A549 (cell line): ENCODE results near the gene SEMA5B. TPM values are rescaled to one million over a fixed set of nuclear protein-coding genes. Genes with fewer than 3 reads are reported as not detected.

ENCODE experiments used
- ATAC-seq, 2 experiments: fragments of 200-7000 bp in 1 of 2; fragments of >200 bp in 1 of 2; cut with Nextera tagmentation in 1 of 2; cut with Tn5 transposase in 1 of 2; 3 replicates each; pipeline versions ENCODE4 v1.8.0 to v1.9.1; 2018 to 2020; ENCODE audit warnings: mild to moderate bottlenecking in 1 of 2, moderate library complexity in 1 of 2
- CTCF ChIA-PET: fragments of 300-600 bp; sonication (Branson Sonifier 250); formaldehyde crosslinking; extraction: SDS; loops from one replicate; lab custom pipeline; 2021; ENCODE audit warnings: antibody characterized with exemption, inconsistent platforms; lab: Yijun Ruan, JAX
- POLR2A ChIA-PET: fragments of 350-600 bp; formaldehyde crosslinking; extraction: SDS; loops from one replicate; lab custom pipeline; 2021; ENCODE audit warnings: antibody characterized with exemption, inconsistent platforms; lab: Yijun Ruan, JAX
- DNase-seq, 2 experiments: peaks; one replicate each; pipeline versions ENCODE4 v3.0.0 to v3.0.0-alpha.2; 2011 to 2016; ENCODE audit warnings: low read depth in 1 of 2, low spot score in 1 of 2
- FAIRE-seq: peaks from 2 replicates; lab custom pipeline; 2011; peaks lifted over from hg19 to GRCh38; lab: Jason Lieb, UNC
- H3K27ac ChIP-seq, 2 experiments: fragments of >200 bp; sonication (Bioruptor Twin); formaldehyde crosslinking; 3 replicates each; pipeline ENCODE4 v1.5.1; 2016 to 2017
- H3K4me1 ChIP-seq: fragments of >200 bp; sonication (Bioruptor Twin); formaldehyde crosslinking; 3 replicates; pipeline ENCODE4 v1.6.1; 2016
- H3K4me2 ChIP-seq: fragments of >200 bp; sonication (Bioruptor Twin); formaldehyde crosslinking; 3 replicates; pipeline ENCODE4 v1.6.1; 2016
- H3K4me3 ChIP-seq: fragments of >200 bp; sonication (Bioruptor Twin); formaldehyde crosslinking; 3 replicates; pipeline ENCODE4 v1.5.1; 2016
- H3K9me3 ChIP-seq: fragments of >200 bp; sonication (Bioruptor Twin); formaldehyde crosslinking; 3 replicates; pipeline ENCODE4 v1.6.1; 2016
- CBX2 ChIP-seq: fragments of 200-600 bp; sonication (generic); IDR thresholded peaks from 2 replicates; pipeline ENCODE4 v1.6.1; 2016; ENCODE audit warnings: low read depth, mild to moderate bottlenecking, borderline replicate concordance
- CHD4 ChIP-seq: fragments of 200-600 bp; sonication (generic); IDR thresholded peaks from 2 replicates; pipeline ENCODE4 v1.6.1; 2016; ENCODE audit warnings: antibody characterized with exemption, mild to moderate bottlenecking, borderline replicate concordance
- EP300 ChIP-seq, 2 experiments: fragments of >200 bp; sonication (Bioruptor Twin); formaldehyde crosslinking; IDR thresholded peaks; 2 replicates in 1 of 2; 3 replicates in 1 of 2; pipeline ENCODE4 v1.6.1; 2016 to 2017
- FOSB ChIP-seq: fragments of 250-450 bp; sonication (Bioruptor Pico); IDR thresholded peaks from 2 replicates; pipeline ENCODE4 v1.5.0; 2020; ENCODE audit warnings: mild to moderate bottlenecking, moderate library complexity
- FOSL2 ChIP-seq, 2 experiments: fragments of 450-650 bp in 1 of 2; fragments of >200 bp in 1 of 2; sonication (Bioruptor Twin) in 1 of 2; formaldehyde crosslinking; IDR thresholded peaks; 2 replicates each; pipeline versions ENCODE4 v1.5.0 to v1.6.1; 2016 to 2020; ENCODE audit warnings: mild to moderate bottlenecking in 1 of 2, moderate library complexity in 1 of 2
- HEYL ChIP-seq: fragments of 250-450 bp; sonication (Bioruptor Pico); IDR thresholded peaks from 2 replicates; pipeline ENCODE4 v1.8.0; 2021; ENCODE audit warnings: mild to moderate bottlenecking, moderate library complexity
- HOXA7 ChIP-seq: fragments of 250-450 bp; sonication (Bioruptor Pico); IDR thresholded peaks from 2 replicates; pipeline ENCODE4 v1.5.0; 2020; ENCODE audit warnings: mild to moderate bottlenecking, moderate library complexity
- HOXB13 ChIP-seq: fragments of 250-450 bp; sonication (Bioruptor Pico); IDR thresholded peaks from 2 replicates; pipeline ENCODE4 v1.5.0; 2020; ENCODE audit warnings: low read depth, mild to moderate bottlenecking, moderate library complexity
- JUN ChIP-seq, 2 experiments: fragments of >200 bp; sonication (Bioruptor Twin); formaldehyde crosslinking; IDR thresholded peaks; 2 replicates in 1 of 2; 3 replicates in 1 of 2; pipeline ENCODE4 v1.6.1; 2016 to 2017
- JUNB ChIP-seq: fragments of >200 bp; sonication (Bioruptor Twin); formaldehyde crosslinking; IDR thresholded peaks from 2 replicates; pipeline ENCODE4 v1.6.1; 2016
- KDM5A ChIP-seq: fragments of 200-600 bp; sonication (generic); IDR thresholded peaks from 2 replicates; pipeline ENCODE4 v1.6.1; 2016; ENCODE audit warnings: antibody characterized with exemption, mild to moderate bottlenecking
- NPAS2 ChIP-seq: fragments of 250-450 bp; sonication (Bioruptor Pico); IDR thresholded peaks from 2 replicates; pipeline ENCODE4 v1.8.0; 2022; ENCODE audit warnings: mild to moderate bottlenecking, moderate library complexity, borderline replicate concordance
- NR3C1 ChIP-seq: fragments of >200 bp; sonication (Bioruptor Twin); formaldehyde crosslinking; IDR thresholded peaks from 3 replicates; pipeline ENCODE4 v1.6.1; 2017
- POLR2A ChIP-seq: IDR thresholded peaks from 2 replicates; pipeline ENCODE4 v1.6.1; 2012; ENCODE audit warnings: mild to moderate bottlenecking, low read length
- POLR2AphosphoS2 ChIP-seq: conservative IDR thresholded peaks from 2 replicates; pipeline ENCODE4 v1.6.1; 2012; ENCODE audit warnings: low read length, improper control_type of control experiment, inconsistent platforms
- RAD21 ChIP-seq, 2 experiments: fragments of >200 bp in 1 of 2; sonication (Bioruptor Twin) in 1 of 2; formaldehyde crosslinking in 1 of 2; IDR thresholded peaks in 1 of 2; conservative IDR thresholded peaks in 1 of 2; 2 replicates in 1 of 2; 3 replicates in 1 of 2; pipeline ENCODE4 v1.6.1; 2012 to 2018; ENCODE audit warnings: inconsistent platforms in 1 of 2
- TFCP2L1 ChIP-seq: fragments of 250-450 bp; sonication (Bioruptor Pico); IDR thresholded peaks from 2 replicates; pipeline ENCODE4 v1.5.0; 2021; ENCODE audit warnings: mild to moderate bottlenecking
- TP53 ChIP-seq: fragments of 250-450 bp; sonication (Bioruptor Pico); IDR thresholded peaks from 2 replicates; pipeline ENCODE4 v1.5.0; 2021; ENCODE audit warnings: mild to moderate bottlenecking, moderate library complexity
- ZC3H11A ChIP-seq: fragments of 450-650 bp; IDR thresholded peaks from 2 replicates; pipeline ENCODE4 v1.6.1; 2014; ENCODE audit warnings: antibody characterized with exemption, mild to moderate bottlenecking
- WGBS: methylation state at CpG from one replicate; pipeline ENCODE4 v1.1.6; 2017; ENCODE audit errors: missing lambda C conversion rate; 5-methylcytosine and 5-hydroxymethylcytosine counted together
- polyA plus RNA-seq, 4 experiments: library from polyadenylated mRNA; depleted of rRNA in 3 of 4; stranded (reverse); fragments of >200 nt; fragmentation: RNase III in 1 of 4; extraction: RNeasy Plus Mini Kit Qiagen cat#74134 plus additional on column Dnase treatment in 1 of 4; gene quantifications; 2 replicates in 3 of 4; 3 replicates in 1 of 4; pipeline ENCODE4 v1.2.3, GENCODE V29; 2011 to 2017
- TF ChIP-seq, protein P1 (sequence below): fragments of 250-450 bp; sonication (Bioruptor Pico); IDR thresholded peaks from 2 replicates; pipeline ENCODE4 v1.5.0; 2020; ENCODE audit warnings: low read depth, mild to moderate bottlenecking, moderate library complexity
- TF ChIP-seq, protein P2 (sequence below): fragments of >200 bp; sonication (Bioruptor Twin); formaldehyde crosslinking; IDR thresholded peaks from 3 replicates; pipeline ENCODE4 v1.6.1; 2016
- TF ChIP-seq, protein P3 (sequence below): fragments of 200-600 bp; sonication (generic); IDR thresholded peaks from 2 replicates; pipeline ENCODE4 v1.6.1; 2016; ENCODE audit warnings: antibody characterized with exemption, mild to moderate bottlenecking, moderate library complexity

The SEMA5B gene
- polyA plus RNA-seq, 2 of the 4 experiments (the other 2 are of a cell fraction), result 0.03 TPM; not detected in 1

DNA sequence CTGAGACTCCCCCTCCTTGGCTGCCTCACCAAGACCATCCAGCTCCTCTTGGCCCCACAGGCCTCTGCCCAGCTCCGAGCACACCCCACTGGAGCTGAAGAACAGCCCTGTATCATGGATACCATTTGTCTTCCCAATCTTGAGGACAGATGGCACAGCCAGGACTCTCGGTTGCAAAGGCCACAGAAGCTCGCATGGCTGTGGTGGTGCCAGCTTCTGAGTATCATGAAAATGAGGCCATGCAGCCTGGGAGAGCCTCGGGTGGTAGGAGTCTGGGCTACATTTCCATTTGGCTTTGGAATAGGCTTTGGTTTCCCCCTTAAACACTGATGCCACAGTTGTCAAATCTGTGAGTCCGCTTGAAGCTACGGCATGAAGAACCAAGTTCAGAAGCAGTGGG lies 106.6 kb downstream of the SEMA5B start:
- no peak for TF ChIP-seq ZC3H11A
- TF ChIP-seq KDM5A, result no peak
- TF ChIP-seq HOXA7 (CRISPR knock-in tag), result no peak
- TF ChIP-seq EP300 (IDR thresholded peaks at IDR 0.05), result no peak
- no peak for TF ChIP-seq TFCP2L1 (CRISPR knock-in tag)
- no peak for TF ChIP-seq CBX2
- no peak for TF ChIP-seq TP53 (CRISPR knock-in tag)
- no peak for TF ChIP-seq FOSB (CRISPR knock-in tag)
- no peak for TF ChIP-seq FOSL2 (IDR thresholded peaks at IDR 0.05)
- no peak for TF ChIP-seq FOSL2 (CRISPR knock-in tag; IDR thresholded peaks at IDR 0.05)
- TF ChIP-seq RAD21 (conservative IDR thresholded peaks at IDR 0.05 in 1 of 2, IDR thresholded peaks at IDR 0.05 in 1 of 2), result no peak
- TF ChIP-seq HOXB13 (CRISPR knock-in tag), result no peak
- TF ChIP-seq, protein P1, sequence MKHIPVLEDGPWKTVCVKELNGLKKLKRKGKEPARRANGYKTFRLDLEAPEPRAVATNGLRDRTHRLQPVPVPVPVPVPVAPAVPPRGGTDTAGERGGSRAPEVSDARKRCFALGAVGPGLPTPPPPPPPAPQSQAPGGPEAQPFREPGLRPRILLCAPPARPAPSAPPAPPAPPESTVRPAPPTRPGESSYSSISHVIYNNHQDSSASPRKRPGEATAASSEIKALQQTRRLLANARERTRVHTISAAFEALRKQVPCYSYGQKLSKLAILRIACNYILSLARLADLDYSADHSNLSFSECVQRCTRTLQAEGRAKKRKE (CRISPR knock-in tag), result no peak
- no peak for TF ChIP-seq HEYL
- TF ChIP-seq NPAS2 (CRISPR knock-in tag), result no peak
- TF ChIP-seq, all 56 proteins: peak for 0
- Histone ChIP-seq H3K4me1 (no peaks in the 10 kb centered on the region), H3K4me2 (no peak overlapping the region), H3K9me3 (no peaks in the 10 kb centered on the region), H3K4me3 (no peak overlapping the region), H3K27ac (no peak overlapping the region)
- CTCF ChIA-PET, result interaction anchor here (1.1 to 1.3 kb wide), 2 partner anchors 22 to 107 kb away, joined by 3 to 5 read pairs; no protein-coding TSS in a partner anchor
- WGBS, result 38% methylated on average over 6 of the region's 6 CpGs
- DNase-seq, result no peak
- POLR2A ChIA-PET, result no interaction called here
- no peak for ATAC-seq
- FAIRE-seq, result no peak

DNA sequence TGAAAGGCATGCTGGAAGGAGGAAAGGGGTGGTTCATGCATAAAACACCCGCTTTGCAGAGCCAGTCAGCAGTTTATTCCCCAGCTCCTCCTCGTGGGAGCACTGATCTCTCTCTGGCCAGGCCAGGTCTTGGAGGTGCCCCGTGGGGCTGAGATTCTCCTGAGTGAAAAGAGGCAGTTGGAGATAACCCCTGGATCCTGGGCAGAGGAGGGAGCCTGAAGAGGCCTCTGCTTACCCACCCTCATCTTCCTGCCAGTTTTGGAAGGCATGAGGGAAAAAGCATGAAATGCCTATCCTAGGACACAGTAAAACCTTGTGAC lies 108.3 kb downstream of the SEMA5B start:
- no peaks in the 10 kb centered on the region for H3K9me3 ChIP-seq
- FAIRE-seq (no peak), ATAC-seq (no peak), DNase-seq (no peak)
- H3K27ac ChIP-seq, result no peak overlapping the region
- no peaks in the 10 kb centered on the region for H3K4me1 ChIP-seq
- H3K4me2 ChIP-seq, result no peak overlapping the region
- WGBS, result 22% methylated on average over 3 of the region's 3 CpGs
- CTCF ChIA-PET, result no interaction called here
- POLR2A ChIA-PET, result no interaction called here
- no peak for TF ChIP-seq JUNB
- no peak for TF ChIP-seq NR3C1
- TF ChIP-seq TP53 (CRISPR knock-in tag), result no peak
- no peak for TF ChIP-seq CHD4
- no peak for TF ChIP-seq EP300 (IDR thresholded peaks at IDR 0.05)
- TF ChIP-seq, protein P2, sequence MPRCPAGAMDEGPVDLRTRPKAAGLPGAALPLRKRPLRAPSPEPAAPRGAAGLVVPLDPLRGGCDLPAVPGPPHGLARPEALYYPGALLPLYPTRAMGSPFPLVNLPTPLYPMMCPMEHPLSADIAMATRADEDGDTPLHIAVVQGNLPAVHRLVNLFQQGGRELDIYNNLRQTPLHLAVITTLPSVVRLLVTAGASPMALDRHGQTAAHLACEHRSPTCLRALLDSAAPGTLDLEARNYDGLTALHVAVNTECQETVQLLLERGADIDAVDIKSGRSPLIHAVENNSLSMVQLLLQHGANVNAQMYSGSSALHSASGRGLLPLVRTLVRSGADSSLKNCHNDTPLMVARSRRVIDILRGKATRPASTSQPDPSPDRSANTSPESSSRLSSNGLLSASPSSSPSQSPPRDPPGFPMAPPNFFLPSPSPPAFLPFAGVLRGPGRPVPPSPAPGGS, result no peak
- TF ChIP-seq POLR2A, result no peak
- no peak for TF ChIP-seq POLR2AphosphoS2
- TF ChIP-seq JUN (IDR thresholded peaks at IDR 0.05), result no peak
- no peak for TF ChIP-seq CBX2
- H3K4me3 ChIP-seq, result no peak overlapping the region

DNA sequence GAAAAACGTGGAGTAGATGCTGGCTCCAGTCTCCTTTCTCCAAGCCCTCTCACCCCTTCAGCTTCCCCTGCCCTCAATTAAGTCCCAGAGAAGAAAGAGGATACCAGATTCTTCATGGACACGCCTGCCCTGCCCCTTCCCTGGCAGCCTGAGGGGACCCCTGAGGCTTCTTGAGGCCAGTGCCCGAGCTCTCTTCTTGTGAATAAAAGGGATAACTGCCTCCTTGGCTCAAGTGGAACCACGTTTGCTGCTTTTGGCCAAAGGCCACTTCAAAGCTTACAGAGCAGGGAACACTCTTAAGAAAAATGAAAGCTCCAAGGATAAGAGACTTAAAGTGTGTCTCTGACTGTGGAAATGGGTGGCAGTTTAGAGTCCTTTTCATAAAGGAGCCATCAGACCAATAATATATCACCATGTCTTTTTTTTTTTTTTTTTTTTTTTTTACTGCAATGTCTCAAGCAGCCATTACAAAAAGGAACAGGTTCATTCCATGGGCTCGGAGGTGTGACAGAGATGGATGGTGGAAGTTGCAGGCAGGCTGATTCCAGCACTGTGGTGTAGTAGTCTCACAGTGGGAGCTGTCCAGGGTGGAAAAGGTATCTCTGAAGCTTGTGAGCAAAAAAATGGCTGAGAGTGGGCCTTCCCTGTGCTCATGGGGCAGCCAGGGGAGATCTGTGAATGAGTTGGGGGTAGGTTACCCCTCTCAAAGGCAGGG lies 108.8 kb downstream of the SEMA5B start:
- Histone ChIP-seq H3K27ac (no peak overlapping the region), H3K4me2 (no peak overlapping the region), H3K4me3 (no peak overlapping the region), H3K4me1 (no peaks in the 10 kb centered on the region), H3K9me3 (no peaks in the 10 kb centered on the region)
- WGBS, result 5% methylated on average over 5 of the region's 5 CpGs
- ChIA-PET POLR2A (no interaction called here), CTCF (no interaction called here)
- no peak for ATAC-seq
- no peak for FAIRE-seq
- DNase-seq, result no peak
- TF ChIP-seq, protein P3, sequence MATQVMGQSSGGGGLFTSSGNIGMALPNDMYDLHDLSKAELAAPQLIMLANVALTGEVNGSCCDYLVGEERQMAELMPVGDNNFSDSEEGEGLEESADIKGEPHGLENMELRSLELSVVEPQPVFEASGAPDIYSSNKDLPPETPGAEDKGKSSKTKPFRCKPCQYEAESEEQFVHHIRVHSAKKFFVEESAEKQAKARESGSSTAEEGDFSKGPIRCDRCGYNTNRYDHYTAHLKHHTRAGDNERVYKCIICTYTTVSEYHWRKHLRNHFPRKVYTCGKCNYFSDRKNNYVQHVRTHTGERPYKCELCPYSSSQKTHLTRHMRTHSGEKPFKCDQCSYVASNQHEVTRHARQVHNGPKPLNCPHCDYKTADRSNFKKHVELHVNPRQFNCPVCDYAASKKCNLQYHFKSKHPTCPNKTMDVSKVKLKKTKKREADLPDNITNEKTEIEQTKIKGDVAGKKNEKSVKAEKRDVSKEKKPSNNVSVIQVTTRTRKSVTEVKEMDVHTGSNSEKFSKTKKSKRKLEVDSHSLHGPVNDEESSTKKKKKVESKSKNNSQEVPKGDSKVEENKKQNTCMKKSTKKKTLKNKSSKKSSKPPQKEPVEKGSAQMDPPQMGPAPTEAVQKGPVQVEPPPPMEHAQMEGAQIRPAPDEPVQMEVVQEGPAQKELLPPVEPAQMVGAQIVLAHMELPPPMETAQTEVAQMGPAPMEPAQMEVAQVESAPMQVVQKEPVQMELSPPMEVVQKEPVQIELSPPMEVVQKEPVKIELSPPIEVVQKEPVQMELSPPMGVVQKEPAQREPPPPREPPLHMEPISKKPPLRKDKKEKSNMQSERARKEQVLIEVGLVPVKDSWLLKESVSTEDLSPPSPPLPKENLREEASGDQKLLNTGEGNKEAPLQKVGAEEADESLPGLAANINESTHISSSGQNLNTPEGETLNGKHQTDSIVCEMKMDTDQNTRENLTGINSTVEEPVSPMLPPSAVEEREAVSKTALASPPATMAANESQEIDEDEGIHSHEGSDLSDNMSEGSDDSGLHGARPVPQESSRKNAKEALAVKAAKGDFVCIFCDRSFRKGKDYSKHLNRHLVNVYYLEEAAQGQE, result peak; percentile 56; the same call in 1 of the 2 replicates
- no peak for TF ChIP-seq TFCP2L1 (CRISPR knock-in tag)
- TF ChIP-seq, all 56 proteins: peak for 1
